Measurements from ENCODE around the gene PUSL1. TPM values are rescaled to one million over a fixed set of nuclear protein-coding genes. Genes with fewer than 3 reads are reported as not detected.

The PUSL1 gene
- total RNA-seq, 1 donor from 2014 or later, result 46.5 TPM

DNA sequence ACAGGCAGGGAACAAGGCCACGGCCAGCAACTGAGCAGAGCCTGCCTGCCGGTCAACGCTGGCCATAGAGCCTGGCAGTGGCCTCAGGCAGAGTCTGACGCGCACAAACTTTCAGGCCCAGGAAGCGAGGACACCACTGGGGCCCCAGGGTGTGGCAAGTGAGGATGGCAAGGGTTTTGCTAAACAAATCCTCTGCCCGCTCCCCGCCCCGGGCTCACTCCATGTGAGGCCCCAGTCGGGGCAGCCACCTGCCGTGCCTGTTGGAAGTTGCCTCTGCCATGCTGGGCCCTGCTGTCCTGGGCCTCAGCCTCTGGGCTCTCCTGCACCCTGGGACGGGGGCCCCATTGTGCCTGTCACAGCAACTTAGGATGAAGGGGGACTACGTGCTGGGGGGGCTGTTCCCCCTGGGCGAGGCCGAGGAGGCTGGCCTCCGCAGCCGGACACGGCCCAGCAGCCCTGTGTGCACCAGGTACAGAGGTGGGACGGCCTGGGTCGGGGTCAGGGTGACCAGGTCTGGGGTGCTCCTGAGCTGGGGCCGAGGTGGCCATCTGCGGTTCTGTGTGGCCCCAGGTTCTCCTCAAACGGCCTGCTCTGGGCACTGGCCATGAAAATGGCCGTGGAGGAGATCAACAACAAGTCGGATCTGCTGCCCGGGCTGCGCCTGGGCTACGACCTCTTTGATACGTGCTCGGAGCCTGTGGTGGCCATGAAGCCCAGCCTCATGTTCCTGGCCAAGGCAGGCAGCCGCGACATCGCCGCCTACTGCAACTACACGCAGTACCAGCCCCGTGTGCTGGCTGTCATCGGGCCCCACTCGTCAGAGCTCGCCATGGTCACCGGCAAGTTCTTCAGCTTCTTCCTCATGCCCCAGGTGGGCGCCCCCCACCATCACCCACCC lies 22.9 kb downstream of the PUSL1 start, which contains the start of gene TAS1R3:
Gene TAS1R3 (plus strand): TSS at position 213 of the 898 bp plus-strand sequence. CDS start 66 bp downstream, at position 279.
- DNase-seq (ENCODE audit: low read depth), result no peak
- H3K4me3 ChIP-seq (ENCODE audit: low read depth, low read length), result no peak within 1 kb of the TSS
- TF ChIP-seq, protein P1, sequence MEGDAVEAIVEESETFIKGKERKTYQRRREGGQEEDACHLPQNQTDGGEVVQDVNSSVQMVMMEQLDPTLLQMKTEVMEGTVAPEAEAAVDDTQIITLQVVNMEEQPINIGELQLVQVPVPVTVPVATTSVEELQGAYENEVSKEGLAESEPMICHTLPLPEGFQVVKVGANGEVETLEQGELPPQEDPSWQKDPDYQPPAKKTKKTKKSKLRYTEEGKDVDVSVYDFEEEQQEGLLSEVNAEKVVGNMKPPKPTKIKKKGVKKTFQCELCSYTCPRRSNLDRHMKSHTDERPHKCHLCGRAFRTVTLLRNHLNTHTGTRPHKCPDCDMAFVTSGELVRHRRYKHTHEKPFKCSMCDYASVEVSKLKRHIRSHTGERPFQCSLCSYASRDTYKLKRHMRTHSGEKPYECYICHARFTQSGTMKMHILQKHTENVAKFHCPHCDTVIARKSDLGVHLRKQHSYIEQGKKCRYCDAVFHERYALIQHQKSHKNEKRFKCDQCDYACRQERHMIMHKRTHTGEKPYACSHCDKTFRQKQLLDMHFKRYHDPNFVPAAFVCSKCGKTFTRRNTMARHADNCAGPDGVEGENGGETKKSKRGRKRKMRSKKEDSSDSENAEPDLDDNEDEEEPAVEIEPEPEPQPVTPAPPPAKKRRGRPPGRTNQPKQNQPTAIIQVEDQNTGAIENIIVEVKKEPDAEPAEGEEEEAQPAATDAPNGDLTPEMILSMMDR (conservative IDR thresholded peaks at IDR 0.05; ENCODE audit: low read depth, low read length), result no peak

DNA sequence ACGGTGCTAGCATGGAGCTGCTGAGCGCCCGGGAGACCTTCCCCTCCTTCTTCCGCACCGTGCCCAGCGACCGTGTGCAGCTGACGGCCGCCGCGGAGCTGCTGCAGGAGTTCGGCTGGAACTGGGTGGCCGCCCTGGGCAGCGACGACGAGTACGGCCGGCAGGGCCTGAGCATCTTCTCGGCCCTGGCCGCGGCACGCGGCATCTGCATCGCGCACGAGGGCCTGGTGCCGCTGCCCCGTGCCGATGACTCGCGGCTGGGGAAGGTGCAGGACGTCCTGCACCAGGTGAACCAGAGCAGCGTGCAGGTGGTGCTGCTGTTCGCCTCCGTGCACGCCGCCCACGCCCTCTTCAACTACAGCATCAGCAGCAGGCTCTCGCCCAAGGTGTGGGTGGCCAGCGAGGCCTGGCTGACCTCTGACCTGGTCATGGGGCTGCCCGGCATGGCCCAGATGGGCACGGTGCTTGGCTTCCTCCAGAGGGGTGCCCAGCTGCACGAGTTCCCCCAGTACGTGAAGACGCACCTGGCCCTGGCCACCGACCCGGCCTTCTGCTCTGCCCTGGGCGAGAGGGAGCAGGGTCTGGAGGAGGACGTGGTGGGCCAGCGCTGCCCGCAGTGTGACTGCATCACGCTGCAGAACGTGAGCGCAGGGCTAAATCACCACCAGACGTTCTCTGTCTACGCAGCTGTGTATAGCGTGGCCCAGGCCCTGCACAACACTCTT lies 23.8 kb downstream of the PUSL1 start:
- no peak for DNase-seq (ENCODE audit: low read depth)
- TF ChIP-seq, protein P1 (conservative IDR thresholded peaks at IDR 0.05; ENCODE audit: low read depth, low read length), result no peak
- H3K4me3 ChIP-seq (ENCODE audit: low read depth, low read length), result no peak overlapping the region

DNA sequence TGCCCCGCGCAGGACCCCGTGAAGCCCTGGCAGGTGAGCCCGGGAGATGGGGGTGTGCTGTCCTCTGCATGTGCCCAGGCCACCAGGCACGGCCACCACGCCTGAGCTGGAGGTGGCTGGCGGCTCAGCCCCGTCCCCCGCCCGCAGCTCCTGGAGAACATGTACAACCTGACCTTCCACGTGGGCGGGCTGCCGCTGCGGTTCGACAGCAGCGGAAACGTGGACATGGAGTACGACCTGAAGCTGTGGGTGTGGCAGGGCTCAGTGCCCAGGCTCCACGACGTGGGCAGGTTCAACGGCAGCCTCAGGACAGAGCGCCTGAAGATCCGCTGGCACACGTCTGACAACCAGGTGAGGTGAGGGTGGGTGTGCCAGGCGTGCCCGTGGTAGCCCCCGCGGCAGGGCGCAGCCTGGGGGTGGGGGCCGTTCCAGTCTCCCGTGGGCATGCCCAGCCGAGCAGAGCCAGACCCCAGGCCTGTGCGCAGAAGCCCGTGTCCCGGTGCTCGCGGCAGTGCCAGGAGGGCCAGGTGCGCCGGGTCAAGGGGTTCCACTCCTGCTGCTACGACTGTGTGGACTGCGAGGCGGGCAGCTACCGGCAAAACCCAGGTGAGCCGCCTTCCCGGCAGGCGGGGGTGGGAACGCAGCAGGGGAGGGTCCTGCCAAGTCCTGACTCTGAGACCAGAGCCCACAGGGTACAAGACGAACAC lies 24.5 kb downstream of the PUSL1 start:
- no peak for DNase-seq (ENCODE audit: low read depth)
- H3K4me3 ChIP-seq (ENCODE audit: low read depth, low read length), result no peak overlapping the region
- TF ChIP-seq, protein P1 (conservative IDR thresholded peaks at IDR 0.05; ENCODE audit: low read depth, low read length), result no peak

DNA sequence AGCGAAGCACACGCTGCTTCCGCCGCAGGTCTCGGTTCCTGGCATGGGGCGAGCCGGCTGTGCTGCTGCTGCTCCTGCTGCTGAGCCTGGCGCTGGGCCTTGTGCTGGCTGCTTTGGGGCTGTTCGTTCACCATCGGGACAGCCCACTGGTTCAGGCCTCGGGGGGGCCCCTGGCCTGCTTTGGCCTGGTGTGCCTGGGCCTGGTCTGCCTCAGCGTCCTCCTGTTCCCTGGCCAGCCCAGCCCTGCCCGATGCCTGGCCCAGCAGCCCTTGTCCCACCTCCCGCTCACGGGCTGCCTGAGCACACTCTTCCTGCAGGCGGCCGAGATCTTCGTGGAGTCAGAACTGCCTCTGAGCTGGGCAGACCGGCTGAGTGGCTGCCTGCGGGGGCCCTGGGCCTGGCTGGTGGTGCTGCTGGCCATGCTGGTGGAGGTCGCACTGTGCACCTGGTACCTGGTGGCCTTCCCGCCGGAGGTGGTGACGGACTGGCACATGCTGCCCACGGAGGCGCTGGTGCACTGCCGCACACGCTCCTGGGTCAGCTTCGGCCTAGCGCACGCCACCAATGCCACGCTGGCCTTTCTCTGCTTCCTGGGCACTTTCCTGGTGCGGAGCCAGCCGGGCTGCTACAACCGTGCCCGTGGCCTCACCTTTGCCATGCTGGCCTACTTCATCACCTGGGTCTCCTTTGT lies 25.3 kb downstream of the PUSL1 start:
- no peak for DNase-seq (ENCODE audit: low read depth)
- TF ChIP-seq, protein P1 (conservative IDR thresholded peaks at IDR 0.05; ENCODE audit: low read depth, low read length), result no peak
- no peak overlapping the region for H3K4me3 ChIP-seq (ENCODE audit: low read depth, low read length)

DNA sequence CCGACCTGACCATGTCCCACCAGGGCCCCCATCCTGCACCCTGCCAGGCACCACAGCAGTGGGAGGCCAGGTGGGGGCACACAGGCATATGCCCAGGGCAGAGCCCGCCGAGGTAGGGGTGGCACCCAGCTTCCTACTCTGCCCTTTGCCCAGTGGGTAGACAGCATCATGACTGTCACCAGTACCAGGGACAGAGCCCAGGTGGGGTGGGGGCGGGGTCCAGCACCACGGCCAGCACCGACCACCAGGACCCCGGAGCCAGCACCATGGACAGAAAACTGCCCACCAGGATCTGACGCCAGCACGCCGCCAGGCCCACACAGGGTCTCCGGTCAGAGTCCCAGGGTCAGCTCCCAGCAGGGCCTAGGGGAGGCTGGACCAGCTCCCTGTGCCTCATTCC lies 26.4 kb downstream of the PUSL1 start:
- TF ChIP-seq, protein P1 (conservative IDR thresholded peaks at IDR 0.05; ENCODE audit: low read depth, low read length), result no peak
- DNase-seq (ENCODE audit: low read depth), result no peak
- H3K4me3 ChIP-seq (ENCODE audit: low read depth, low read length), result no peak overlapping the region

DNA sequence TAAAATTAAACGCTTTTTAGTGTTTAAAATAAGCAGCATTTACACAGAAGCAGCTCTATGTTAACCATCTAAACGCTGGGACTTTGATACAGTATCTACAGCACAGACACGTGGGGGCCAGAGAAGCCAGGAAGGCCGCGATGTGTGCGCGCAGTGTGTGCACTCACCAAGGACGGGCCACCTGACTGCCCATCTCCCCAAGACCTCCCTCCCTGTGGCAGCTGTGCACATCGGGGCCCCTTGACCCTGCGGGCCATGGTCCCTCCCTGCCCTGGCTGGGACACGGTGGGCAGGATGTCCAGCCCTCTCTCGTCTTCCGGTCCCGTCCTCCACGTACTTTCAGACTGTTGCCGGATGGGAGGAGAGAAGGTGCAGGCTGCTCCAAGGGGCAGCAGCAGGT lies 26.9 kb downstream of the PUSL1 start:
- no peak for DNase-seq (ENCODE audit: low read depth)
- H3K4me3 ChIP-seq (ENCODE audit: low read depth, low read length), result no peak overlapping the region
- TF ChIP-seq, protein P1 (conservative IDR thresholded peaks at IDR 0.05; ENCODE audit: low read depth, low read length), result no peak

Measured in epithelial cell of proximal tubule (primary cell).